NCI-H146 treated with DMSO at 0.1 percent for 48 hours (cell line): Measurements from ENCODE around the gene ACTR8.
A peak's percentile ranks its signal among the peaks of the same experiment; 100 is the strongest.
"Not testable (repeated sequence)": the region's sequence is repeated elsewhere in the genome, so short reads cannot be mapped to it uniquely, and the experiment has no call there.

Experiments
- DNase-seq: peaks from one replicate; lab custom pipeline; 2025; ENCODE audit not compliant: unreplicated experiment; lab: John Stamatoyannopoulos, UW

ACTR8 gene, protein sequence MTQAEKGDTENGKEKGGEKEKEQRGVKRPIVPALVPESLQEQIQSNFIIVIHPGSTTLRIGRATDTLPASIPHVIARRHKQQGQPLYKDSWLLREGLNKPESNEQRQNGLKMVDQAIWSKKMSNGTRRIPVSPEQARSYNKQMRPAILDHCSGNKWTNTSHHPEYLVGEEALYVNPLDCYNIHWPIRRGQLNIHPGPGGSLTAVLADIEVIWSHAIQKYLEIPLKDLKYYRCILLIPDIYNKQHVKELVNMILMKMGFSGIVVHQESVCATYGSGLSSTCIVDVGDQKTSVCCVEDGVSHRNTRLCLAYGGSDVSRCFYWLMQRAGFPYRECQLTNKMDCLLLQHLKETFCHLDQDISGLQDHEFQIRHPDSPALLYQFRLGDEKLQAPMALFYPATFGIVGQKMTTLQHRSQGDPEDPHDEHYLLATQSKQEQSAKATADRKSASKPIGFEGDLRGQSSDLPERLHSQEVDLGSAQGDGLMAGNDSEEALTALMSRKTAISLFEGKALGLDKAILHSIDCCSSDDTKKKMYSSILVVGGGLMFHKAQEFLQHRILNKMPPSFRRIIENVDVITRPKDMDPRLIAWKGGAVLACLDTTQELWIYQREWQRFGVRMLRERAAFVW

DNA sequence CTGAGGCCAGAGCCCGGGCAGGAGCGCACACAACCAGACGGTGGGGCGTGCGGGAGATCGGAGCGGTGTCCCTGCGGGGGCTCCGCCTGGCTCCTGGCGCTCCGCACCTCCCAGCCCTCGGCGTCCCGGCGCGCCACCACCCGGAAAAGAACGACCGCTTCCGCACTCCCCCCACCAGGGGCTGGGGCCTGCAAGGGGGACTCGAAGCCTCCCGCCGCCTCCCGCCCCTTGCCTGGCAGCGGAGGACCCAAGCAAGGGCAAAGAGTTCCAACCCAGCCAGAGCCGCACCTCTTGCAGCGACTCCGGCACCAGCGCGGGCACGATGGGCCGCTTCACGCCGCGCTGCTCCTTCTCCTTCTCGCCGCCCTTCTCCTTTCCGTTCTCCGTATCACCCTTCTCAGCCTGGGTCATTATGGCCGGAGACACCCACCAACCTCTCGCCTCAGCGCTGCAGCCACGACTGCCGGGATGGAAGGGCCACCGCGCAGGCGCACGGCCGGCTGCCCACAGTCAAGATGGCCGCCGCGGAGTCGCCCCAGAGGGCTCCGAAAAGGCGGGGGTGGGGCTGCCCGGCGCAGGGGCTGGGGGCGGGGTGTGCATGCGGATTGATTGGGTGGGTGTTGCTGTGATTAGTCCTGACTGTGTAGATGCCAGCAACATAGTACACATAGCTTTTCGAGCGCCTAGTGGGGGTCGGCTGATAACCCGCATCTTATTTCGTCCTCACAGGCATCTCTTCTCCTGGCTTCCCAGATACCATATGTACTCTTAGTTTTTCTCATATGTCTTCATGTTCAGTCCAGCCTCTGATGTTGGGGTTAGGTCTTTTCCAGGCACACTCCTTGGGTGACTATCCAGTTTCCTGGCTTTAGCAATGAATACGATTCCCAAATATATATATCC lies at the start of gene ACTR8:
TSS of gene ACTR8 (minus strand) at position 462 of the 903 bp plus-strand sequence. CDS start at position 411, 51 bp downstream.
- DNase-seq: peak; percentile 62

DNA sequence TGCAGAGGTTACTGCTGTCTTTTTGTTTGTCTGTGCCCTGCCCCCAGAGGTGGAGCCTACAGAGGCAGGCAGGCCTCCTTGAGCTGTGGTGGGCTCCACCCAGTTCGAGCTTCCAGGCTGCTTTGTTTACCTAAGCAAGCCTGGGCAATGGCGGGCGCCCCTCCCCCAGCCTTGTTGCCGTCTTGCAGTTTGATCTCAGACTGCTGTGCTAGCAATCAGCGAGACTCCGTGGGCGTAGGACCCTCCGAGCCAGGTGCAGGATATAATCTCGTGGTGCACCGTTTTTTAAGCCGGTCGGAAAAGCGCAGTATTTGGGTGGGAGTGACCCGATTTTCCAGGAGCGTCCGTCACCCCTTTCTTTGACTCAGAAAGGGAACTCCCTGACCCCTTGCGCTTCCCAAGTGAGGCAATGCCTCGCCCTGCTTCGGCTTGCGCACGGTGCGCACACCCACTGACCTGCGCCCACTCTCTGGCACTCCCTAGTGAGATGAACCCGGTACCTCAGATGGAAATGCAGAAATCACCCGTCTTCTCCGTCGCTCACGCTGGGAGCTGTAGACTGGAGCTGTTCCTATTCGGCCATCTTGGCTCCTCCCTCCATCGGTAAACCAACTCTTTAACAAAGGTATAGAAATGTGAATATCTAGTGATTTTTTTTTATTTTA lies 45.4 kb upstream of the ACTR8 start:
- DNase-seq: not testable (repeated sequence)

DNA sequence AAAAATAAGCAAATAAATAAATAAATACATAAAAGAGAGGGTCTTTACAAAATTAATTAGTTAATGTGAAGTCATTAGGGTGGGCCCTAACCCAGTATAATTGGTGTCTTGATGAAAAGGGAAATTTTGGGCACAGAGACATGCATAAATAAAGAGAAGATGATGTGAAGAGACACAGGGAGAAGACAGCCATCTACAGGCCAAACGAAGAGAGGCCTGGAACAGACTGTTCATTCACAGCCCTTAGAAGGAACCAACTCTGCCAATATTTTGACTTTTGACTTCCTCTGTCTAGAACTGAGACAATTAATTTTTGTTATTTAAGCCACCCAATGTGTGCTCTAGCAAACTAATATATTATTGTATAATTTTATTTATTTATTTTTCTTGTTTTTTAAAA lies 39.3 kb upstream of the ACTR8 start:
- DNase-seq: no peak

DNA sequence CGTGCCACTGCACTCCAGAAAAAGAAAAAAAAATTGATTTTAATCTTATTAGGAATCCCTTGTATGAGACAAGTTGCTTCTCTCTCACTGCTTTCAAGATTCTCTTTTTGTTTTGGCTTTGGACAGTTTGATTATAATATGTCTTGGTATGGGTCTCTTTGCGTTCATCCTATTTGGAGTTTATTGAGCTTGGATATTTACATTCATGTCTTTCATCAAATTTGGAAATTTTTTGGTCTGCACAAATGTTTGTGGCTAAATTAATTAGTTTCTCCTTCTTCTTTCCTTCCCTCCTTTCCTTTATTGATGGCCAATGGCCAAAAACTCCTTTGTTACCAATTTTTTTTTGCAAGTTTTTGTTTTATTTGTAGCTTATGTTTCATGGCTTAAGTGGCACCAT lies 37.8 kb upstream of the ACTR8 start:
- no peak for DNase-seq

DNA sequence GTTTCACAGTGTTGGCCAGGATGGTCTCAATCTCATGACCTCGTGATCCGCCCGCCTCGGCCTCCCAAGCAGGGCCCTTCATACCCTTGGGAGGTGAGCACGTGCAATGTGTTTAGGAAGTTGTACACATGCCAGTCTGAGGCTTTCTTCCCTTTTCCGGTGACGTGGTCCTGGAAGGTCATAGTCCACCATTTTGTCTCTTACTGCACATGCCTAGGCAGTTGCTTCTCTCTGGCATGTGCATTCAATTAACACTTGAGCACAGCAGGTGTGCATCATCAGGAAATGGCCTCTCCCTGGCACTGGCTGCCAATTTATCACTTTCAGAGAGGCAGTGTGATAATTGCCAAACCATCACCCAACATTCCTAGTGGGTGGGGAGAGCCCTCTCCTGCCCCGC lies 31.4 kb upstream of the ACTR8 start:
- DNase-seq: no peak

DNA sequence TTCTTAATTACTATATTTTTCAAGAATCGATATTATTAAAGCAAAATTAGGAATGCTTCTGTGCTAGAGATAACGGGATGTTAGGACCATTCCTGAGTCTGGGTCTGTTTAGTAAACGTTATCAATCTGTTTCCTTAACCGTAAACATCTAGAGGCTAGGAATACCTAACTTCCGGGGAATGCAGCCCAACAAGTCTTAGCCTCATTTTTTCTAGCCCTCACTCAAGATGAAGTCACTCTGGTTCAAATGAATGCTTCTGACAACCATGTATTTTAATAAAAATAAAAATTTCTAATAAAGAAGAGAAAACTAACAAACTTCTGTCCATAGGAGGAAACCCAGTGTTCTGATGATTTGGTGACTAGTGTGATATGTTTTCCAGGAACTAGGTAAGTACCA lies 20.8 kb upstream of the ACTR8 start:
- no peak for DNase-seq

DNA sequence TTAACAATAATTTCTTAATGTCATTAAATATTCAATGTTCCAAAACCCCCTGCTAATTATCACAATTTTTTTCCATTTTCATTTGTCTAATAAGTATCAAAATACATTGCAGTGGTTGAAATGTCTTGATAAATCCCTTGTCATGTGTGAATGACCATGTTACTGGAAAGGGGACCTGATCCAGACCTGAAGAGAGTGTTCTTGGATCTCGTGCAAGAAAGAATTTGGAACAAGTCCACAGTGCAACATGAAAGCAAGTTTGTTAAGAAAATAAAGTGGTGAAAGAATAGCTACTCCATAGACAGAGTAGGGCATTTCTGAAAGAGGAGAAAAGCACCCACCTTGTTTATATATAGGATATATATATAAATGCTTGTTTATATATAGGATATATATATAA lies 20.1 kb upstream of the ACTR8 start:
- DNase-seq: no peak

DNA sequence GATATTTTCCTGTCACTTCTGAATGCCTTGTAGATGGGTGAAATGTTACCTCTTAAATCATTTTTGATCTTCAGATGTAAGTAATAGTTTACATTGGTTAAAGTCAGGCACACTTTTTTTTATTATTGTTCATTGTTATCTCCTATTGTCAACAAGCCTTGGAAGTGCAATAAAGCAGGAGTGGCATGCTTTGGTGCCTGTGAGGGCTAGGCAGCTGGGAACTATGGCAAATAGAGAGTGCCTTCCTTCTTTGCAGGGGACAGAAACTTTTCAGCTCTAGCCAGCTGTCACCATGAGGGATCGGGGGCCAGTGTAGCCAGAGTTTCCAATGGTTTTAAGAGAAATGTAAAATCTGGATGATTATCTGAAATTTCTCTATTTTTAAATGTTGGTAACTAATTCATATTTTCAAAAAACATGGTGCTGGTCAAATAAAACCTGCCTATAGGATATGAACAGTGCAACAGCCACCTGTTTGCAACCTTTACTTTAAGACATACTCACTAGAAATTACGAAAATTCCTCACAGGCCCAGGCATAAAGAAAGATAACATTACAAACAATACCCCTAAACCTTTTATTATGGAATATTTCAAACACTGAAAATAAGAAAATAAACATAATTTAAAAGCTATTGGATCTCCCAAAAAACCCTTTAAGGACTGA lies 18.8 kb upstream of the ACTR8 start:
- DNase-seq: no peak

DNA sequence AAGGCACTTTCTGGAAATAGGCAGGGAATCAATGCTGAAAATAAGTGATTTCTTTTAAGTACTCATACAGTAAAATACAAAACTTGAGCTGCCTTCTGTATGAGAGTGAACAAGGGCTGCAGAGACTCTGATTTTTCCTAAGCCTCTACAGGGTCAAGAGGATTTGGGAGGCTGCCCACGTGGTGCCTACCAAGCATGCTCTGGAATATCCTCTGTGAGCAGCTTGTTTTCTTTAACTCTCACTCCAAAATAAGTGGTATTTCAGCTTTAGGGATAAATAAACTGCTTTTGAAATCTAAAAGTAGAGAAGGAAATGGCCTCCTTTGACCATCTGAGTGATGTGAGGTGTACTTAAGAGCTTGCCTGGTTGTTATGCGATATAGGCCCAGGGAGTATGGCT lies 17.8 kb upstream of the ACTR8 start:
- no peak for DNase-seq

DNA sequence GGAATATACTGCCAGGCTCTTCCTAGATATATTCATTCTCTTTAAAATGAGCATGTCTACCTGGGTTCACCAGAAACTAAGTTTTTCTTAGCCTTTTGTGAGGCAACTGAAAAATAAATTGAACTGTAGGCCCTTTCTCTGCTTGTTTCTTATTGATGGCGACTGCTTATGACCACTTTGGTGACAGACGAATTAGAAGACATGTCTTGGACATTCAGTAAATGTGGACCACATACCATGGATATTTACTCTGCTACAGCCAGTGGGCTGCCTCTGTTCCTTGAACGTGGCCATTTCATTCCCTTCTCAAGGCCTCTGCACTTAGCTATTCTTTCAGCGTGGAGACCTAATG lies 10.3 kb upstream of the ACTR8 start:
- DNase-seq: no peak

DNA sequence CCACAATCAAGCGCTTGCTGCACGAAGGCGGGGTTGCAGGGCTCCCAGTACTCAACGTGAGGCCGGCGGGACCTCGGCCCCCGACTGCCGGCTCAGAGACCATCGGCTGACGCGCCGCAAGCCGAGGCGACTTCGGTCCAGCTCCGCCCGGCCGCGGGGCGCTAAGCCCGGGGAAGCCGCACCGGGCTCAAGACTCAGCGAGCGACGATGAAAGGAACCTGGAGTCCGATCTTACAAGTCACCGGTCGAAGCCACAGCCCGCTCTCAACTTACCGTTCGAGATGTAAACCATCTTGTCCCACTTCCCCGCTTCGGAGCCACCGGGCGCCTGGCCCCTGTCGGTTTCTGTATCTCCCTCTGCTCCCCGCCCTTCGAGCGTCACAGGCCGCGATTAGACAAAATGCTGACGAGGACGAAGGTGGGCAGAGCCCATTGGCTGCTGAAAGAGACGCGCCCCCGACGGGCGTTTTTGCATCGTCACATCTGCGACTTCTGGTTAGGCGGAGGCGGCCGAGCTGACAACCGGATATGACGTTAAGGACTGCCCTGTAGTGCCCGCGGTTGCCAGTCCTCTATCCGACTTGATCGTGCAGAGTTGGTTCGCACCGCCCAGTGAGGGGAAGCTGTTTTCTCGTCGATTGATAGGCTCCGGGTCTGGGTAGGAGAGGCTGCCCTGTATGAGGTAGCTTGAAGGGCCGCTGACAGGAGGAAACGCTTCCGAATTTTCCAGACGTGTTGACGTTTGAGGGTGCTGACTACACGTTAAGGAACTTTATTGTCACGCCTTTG lies 9.7 kb upstream of the ACTR8 start, which contains the start of gene SELENOK:
TSS of gene SELENOK (minus strand) at position 363 of the 789 bp plus-strand sequence.
- DNase-seq: peak; percentile 91

DNA sequence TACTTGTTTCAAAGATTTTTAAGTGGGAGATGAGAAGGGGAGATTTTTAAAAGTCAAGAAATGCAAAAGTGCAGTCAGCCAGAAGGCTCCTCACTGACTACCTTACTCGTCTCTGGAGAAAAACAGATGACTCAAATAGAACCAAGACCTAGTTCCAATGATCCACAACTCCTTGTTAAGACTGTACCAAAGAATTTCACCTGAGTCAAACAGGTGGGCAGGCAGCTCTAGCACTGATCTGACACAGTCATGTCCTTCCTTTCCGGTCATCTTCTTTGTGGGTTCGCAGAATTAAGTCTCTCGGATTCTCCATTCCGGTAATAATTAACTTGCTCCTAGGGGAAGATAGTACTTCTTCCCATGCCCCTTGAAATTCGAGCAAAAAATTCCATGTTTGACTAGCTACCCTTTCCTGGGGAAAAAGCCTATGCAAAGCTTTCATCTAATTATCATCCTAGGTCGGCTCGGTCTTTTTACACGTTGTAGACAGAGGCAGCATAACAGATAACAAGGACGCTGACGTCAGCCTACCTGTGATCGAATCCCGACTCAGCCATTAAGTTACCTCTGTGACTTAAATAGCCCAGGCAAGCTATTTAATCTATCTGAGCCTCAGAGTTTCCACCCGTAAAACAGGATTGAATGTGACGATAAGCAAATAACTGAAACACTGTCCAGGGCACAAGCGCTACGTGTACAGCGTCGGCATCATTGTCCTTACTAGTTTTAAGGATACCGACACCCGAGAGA lies 8.9 kb upstream of the ACTR8 start:
- peak; percentile 23 for DNase-seq

DNA sequence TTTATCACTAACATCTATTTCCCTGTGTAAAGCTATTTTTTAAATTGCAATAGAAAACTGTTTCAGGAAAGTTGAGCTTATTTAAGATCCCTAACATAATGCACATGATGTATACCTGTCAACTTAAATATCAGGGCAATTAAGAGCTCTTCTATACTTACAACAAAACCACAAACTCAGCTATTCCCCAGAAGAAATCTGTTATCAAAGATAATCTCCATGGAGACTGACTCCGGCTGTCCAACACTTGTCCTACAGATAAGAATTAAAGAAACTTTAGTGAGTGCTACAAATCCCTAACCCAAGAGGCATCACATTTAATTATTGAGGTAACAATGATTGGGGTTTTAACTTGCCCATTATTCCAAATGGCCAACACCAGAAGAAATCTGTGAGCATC lies 6.3 kb upstream of the ACTR8 start:
- no peak for DNase-seq

DNA sequence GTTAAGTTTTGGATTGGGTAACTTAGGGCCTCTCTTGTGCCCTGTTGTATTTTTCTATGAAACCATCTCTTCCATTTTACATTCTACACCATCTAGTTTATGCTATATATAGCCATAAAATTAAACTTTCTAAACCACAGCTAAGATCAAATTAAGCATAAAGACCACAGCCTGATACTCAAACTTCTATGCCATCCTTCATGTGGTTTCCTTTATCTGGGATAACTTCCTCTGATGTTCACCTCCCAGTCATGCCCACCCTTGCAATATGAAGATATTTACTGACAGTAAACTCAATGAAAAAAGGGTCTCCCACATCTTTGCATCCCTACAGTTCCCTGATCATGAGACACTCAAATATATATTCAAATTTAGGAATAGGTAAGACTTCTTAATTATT lies 5.5 kb upstream of the ACTR8 start:
- no peak for DNase-seq

DNA sequence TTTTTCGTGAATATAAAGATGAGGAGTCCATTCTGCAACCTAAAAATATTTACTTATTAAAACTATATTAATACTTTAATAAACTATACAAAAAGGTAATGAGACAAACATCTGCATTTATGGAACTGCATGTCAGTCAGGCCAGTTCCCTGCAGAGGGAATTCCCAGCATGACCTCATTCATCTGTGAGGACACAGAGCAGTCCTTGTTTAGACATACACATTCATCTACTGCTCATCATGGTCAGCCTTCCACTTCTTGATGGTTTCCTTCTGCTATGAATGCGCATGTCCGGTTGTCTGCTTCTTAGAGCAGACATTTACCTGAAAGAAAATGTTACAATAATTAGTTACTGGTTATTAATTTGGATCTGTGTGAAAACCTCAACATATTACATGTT lies 3.3 kb upstream of the ACTR8 start:
- DNase-seq: no peak

DNA sequence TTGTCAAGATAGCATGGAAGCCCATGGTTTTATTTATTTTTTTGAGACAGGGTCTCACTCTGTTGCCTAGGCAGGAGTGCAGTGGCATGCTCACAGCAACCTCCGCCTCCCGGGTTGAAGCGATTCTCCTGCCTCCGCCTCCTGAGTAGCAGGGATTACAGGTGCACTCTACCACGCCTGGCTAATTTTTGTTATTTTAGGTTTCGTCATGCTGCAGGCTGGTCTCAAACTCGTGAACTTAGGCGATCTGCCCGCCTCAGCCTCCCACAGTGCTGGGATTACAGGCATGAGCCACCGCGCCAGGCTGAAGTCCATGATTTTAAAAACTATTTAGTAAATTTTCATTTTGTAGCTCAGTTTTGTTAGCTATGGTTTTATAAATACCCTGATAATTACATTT lies 2.7 kb upstream of the ACTR8 start:
- no peak for DNase-seq

DNA sequence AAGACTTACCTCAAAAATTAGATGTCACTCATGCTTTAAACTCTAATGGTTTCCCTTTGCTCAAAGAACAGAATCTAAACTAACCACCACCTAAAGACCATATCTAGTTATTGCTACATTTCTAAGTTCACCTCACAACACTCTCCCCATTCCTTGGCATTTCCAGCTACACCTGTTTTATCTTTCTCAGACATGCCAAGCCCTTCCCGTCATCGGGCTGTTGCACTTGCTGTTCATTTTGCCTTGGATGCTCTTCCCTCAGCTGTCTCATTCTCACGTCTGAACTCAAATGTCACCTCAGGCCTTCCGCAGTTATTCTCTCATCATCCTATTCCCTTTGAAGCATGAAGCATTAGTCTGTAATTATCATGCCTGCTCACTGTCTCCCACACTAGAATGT lies 1.1 kb upstream of the ACTR8 start:
- DNase-seq: no peak

DNA sequence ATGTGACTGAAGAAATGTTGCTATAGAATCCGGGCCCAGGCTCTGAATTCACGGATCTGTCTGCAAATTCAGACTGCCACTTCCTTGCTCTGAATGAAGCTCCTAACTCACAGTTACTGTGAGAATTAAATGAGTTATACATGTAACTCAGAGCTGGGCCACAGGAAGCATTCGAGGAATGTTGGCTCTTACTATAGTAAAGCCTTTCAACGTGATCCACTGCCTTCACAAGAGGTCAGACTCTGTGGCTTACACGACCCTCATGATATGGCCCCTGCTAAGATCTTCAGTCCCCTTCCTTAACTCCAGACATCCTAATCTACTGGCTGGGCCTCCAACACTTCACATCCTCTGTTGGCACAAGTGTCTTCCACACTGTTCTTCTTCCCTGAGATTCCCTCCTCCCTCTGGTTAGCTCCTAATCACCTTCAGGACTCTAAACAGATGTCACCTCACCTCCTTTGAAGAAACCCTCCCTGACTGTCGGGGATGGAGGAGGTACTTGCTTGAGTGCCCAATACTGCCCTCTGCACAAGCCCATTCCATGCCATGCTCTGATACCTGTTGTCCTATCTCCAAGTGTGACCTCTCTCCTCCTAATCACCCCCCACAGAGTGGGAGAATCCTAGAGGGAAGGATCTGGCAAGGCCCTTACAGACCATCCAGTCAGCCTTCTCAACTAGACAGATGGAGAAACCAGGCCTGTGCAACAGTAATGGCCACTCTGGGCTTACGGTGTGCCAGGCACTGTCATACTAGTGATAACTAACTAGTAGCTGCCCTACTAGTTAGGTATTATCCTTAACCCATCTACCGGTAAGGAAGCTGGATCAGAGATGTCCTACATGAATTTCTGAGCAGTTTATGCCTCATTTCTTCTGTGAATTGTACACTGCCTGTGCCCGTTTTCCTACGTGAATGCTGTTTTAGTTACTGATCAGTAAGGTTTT lies 1.3 kb downstream of the ACTR8 start:
- no peak for DNase-seq
